NB4 (cell line): Measurements from ENCODE around the gene SLC19A1.

Experiments
- CTCF ChIP-seq: IDR thresholded peaks from one replicate; pipeline ENCODE4 v1.5.1; 2012; ENCODE audit warnings: low read depth, low read length
- MAX ChIP-seq: IDR thresholded peaks from 2 replicates; pipeline ENCODE4 v1.6.1; 2011; ENCODE audit warnings: low read depth, low read length
- MYC ChIP-seq: IDR thresholded peaks from 2 replicates; pipeline ENCODE4 v1.6.1; 2011; ENCODE audit warnings: low read depth, low read length
- POLR2A ChIP-seq: IDR thresholded peaks from 2 replicates; pipeline ENCODE4 v1.6.1; 2011; ENCODE audit warnings: mild to moderate bottlenecking; ENCODE audit not compliant: insufficient read length; ENCODE audit errors: extremely low read depth

- TF ChIP-seq CTCF (no peak), POLR2A (no peak), MAX (no peak), MYC (no peak)
Measured at GRCh38 chr21:45449658-45450422, 92.4 kb downstream of the SLC19A1 start.
